Measurements from ENCODE around the gene SCN4B. TPM values are rescaled to one million over a fixed set of nuclear protein-coding genes. Genes with fewer than 3 reads are reported as not detected.

SCN4B gene
- total and polyA plus RNA-seq, 2 of the 4 experiments (the other 2 are of a cell fraction): 0.18 to 0.44 TPM

GRCh38 chr11:118164885-118165284, 12.3 kb upstream of the SCN4B start:
- H3K27me3 ChIP-seq (ENCODE audit: control insufficient read depth, insufficient read depth, low read length): peaks cover 29% of the 10 kb centered on the region
- H2AK5ac ChIP-seq (ENCODE audit: low read depth, low read length): no peak overlapping the region
- no CpG with 5 or more reads among the region's 2 CpGs for WGBS, 2 experiments (ENCODE audit: extremely low coverage in 2 of 2, insufficient read length in 1 of 2)
- H3K4ac ChIP-seq (ENCODE audit: low read depth, low read length): no peak overlapping the region
- no peak overlapping the region for H3K4me3 ChIP-seq (ENCODE audit: insufficient read depth, low read depth, low read length)
- no peaks in the 10 kb centered on the region for H3K4me1 ChIP-seq (ENCODE audit: control insufficient read depth, insufficient read depth, low read length)
- no peaks in the 10 kb centered on the region for H3K36me3 ChIP-seq (ENCODE audit: control insufficient read depth, insufficient read depth, low read length)
- CTCF ChIA-PET: interaction anchor here (0.7 kb wide), 1 partner anchor 10 kb away, joined by 3 read pairs; no protein-coding TSS in a partner anchor
- no peak overlapping the region for H2BK5ac ChIP-seq (ENCODE audit: low read depth, low read length, poor library complexity, severe bottlenecking)
- H3K14ac ChIP-seq (replicated peaks; ENCODE audit: low read depth, low read length): no peak overlapping the region
- no peak overlapping the region for H2AK9ac ChIP-seq (replicated peaks; ENCODE audit: low read depth, low read length, poor library complexity)
- no peak for TF ChIP-seq FOS (IDR thresholded peaks at IDR 0.05; ENCODE audit: low read depth, low read length)
- TF ChIP-seq CTCF (conservative IDR thresholded peaks at IDR 0.05; ENCODE audit: low read depth, low read length): no peak
- no peak for TF ChIP-seq POLR2A (IDR thresholded peaks at IDR 0.05; ENCODE audit: low read depth, low read length)
- TF ChIP-seq NFE2L2 (IDR thresholded peaks at IDR 0.05; ENCODE audit: low read depth, low read length): no peak
- no peak for TF ChIP-seq MXI1 (IDR thresholded peaks at IDR 0.05; ENCODE audit: borderline replicate concordance, low read depth, low read length)
- no peak for TF ChIP-seq USF2 (IDR thresholded peaks at IDR 0.05; ENCODE audit: low read depth, low read length)
- TF ChIP-seq MAFK (IDR thresholded peaks at IDR 0.05; ENCODE audit: low read depth, low read length): no peak
- no peak for TF ChIP-seq RAD21 (IDR thresholded peaks at IDR 0.05; ENCODE audit: low read length)
- no peak for TF ChIP-seq SMC3 (IDR thresholded peaks at IDR 0.05; ENCODE audit: low read depth, low read length)
- no peak for TF ChIP-seq RCOR1 (IDR thresholded peaks at IDR 0.05; ENCODE audit: insufficient replicate concordance, low read length)
- no peak for TF ChIP-seq CHD1 (IDR thresholded peaks at IDR 0.05; ENCODE audit: low read depth, low read length)
- TF ChIP-seq ELK1 (IDR thresholded peaks at IDR 0.05; ENCODE audit: borderline replicate concordance, low read depth, low read length): no peak
- TF ChIP-seq BHLHE40 (IDR thresholded peaks at IDR 0.05; ENCODE audit: low read depth, low read length): no peak
- no peak for TF ChIP-seq RFX5 (IDR thresholded peaks at IDR 0.05; ENCODE audit: low read depth, low read length)
- no peak for TF ChIP-seq CEBPB (IDR thresholded peaks at IDR 0.05; ENCODE audit: low read depth, low read length)
- no peaks in the 10 kb centered on the region for H3K79me1 ChIP-seq (ENCODE audit: low read depth in 1 of 2, low read length in 2 of 2)
- no peak overlapping the region for H3K9ac ChIP-seq (ENCODE audit: low read depth, low read length)
- in situ Hi-C loops (cut with MboI; ENCODE audit: low sequenced_read_pairs): no loop called here
- BruUV-seq (replicated peaks): no TSS peak
- no peak for DNase-seq
- ATAC-seq (ENCODE audit: low read depth): no peak
- no peak overlapping the region for H2BK20ac ChIP-seq (ENCODE audit: low read depth, low read length)
- H3K9me3 ChIP-seq (ENCODE audit: control insufficient read depth, insufficient read depth, low read length): no peaks in the 10 kb centered on the region
- no peak overlapping the region for H2BK120ac ChIP-seq (ENCODE audit: low read depth, low read length)
- no peak overlapping the region for H3K23ac ChIP-seq (ENCODE audit: low read depth, low read length)
- no peak overlapping the region for H3K4me2 ChIP-seq (ENCODE audit: low read depth, low read length)
- no peak overlapping the region for H3K18ac ChIP-seq (ENCODE audit: low read depth, low read length)
- H4K91ac ChIP-seq (ENCODE audit: insufficient read depth, low read depth, low read length): no peak overlapping the region
- no peak overlapping the region for H4K5ac ChIP-seq (ENCODE audit: low read depth, low read length)
- POLR2A ChIA-PET (ENCODE audit: unreplicated experiment): no interaction called here
- no peak overlapping the region for H3K56ac ChIP-seq (ENCODE audit: extremely low read depth, insufficient read depth, low read length)
- intact Hi-C loops (cut with micrococcal nuclease): no loop called here
- no peak overlapping the region for H2AFZ ChIP-seq (replicated peaks; ENCODE audit: low read length, poor library complexity)
- no peak overlapping the region for H4K8ac ChIP-seq (ENCODE audit: low read depth in 2 of 2, low read length in 2 of 2)
- dilution Hi-C loops (cut with HindIII; ENCODE audit: low sequenced_read_pairs, unreplicated experiment): no loop called here
- no peaks in the 10 kb centered on the region for H3K9me1 ChIP-seq (ENCODE audit: insufficient read depth, low read length)
- H3K27ac ChIP-seq (ENCODE audit: insufficient read depth, low read length): no peak overlapping the region
- H2BK15ac ChIP-seq (ENCODE audit: low read depth, low read length): no peak overlapping the region
- no peaks in the 10 kb centered on the region for H4K20me1 ChIP-seq (ENCODE audit: insufficient read depth, low read length)
